ENCODE data around the gene EIF3A. TPM values are rescaled to one million over a fixed set of nuclear protein-coding genes. Genes with fewer than 3 reads are reported as not detected.
A peak's percentile ranks its signal among the peaks of the same experiment; 100 is the strongest.
"Not testable (repeated sequence)": the region's sequence is repeated elsewhere in the genome, so short reads cannot be mapped to it uniquely, and the experiment has no call there.

The EIF3A gene
- total RNA-seq, 1 donor from 2014 or later = 159 TPM

DNA sequence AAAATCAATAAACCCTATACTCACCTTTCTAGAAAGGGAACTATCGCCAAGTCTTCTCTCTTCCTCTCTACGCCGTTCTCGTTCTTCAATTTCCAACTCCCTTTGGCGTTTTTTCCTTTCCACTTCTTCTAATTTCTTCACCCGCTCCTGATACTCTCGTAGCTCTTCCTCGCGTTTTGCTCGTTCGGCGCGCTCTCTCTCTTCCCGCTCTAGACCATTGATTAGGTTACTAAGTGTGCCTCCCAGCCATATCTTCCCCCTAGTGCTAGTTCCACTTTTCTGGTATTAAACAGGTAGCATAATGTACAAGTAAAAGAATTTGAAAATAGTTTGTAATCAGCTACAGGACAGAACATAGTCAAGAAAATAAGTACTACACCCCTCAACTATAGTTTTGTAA lies 30.8 kb downstream of the EIF3A start:
- DNase-seq (ENCODE audit: low spot score) = no peak

DNA sequence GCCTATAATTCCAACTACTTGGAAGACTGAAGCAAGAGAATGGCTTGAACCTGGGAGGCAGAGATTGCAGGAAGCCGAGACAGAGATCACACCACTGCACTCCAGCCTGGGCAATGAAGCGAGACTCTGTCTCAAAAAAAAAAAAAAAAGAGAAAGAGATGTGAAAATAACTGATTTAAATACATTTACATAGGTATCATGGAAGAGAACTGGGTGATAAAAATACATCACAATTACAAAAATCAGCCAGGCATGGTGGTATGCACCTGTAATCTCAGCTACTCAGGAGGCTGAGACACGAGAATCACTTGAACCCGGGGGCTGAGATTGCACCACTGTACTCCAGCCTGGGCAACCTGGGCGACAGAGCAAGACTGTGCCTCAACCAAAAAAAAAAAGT lies 31.3 kb downstream of the EIF3A start:
- no peak for DNase-seq (ENCODE audit: low spot score)

DNA sequence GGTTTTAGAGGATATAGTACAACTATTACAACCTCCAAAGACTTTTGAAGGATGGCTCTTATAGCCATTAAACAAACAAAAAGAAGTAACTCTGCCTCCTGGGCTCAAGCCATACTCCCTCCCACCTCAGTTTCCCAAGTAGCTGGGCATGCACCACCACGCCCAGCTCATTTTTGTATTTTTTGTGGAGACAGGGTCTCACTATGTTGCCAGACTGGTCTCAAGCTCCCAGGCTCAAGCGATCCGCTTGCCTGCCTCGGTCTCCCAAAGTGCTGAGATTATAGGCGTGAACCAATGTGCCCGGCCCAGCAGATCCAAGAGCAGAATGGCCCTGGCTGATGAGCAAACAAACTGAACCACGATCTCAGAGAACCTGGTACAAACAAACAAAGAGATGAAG lies 35.1 kb downstream of the EIF3A start:
- DNase-seq (ENCODE audit: low spot score) = no peak

DNA sequence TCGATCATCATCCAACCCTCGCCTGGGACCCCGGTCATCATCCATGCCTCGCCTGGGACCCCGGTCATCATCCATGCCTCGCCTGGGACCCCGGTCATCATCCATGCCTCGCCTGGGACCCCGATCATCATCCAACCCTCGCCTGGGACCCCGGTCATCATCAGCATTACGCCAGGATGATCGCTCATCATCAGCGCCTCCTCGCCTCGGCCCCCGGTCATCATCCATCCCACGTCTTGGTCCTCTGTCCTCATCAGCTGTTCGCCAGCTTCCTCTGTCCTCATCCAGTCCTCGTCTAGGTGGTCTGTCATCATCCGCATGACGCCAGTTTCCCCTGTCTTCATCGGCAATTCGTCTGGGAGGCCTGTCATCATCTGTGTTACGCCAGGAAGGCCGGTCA lies 38.4 kb downstream of the EIF3A start:
- DNase-seq (ENCODE audit: low spot score) = no peak

DNA sequence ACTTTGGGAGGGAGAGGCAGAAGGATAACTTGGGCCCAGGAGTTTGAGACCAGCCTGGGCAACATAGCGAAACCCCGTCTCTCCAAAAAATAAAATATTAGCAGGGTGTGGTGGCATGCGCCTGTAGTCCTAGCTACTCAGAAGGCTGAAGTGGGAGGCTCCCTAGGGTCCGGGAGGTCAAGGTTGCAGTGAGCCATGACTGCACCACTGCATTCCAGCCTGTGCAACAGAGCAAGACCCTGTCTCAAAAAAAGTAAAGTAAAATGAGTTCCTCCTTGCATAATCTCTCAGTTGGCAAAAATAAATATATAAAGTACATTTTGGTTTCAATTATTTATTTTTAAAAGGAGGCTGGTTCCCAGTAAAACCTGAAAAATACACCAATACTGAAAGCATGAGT lies 39.3 kb downstream of the EIF3A start:
- no peak for DNase-seq (ENCODE audit: low spot score)

DNA sequence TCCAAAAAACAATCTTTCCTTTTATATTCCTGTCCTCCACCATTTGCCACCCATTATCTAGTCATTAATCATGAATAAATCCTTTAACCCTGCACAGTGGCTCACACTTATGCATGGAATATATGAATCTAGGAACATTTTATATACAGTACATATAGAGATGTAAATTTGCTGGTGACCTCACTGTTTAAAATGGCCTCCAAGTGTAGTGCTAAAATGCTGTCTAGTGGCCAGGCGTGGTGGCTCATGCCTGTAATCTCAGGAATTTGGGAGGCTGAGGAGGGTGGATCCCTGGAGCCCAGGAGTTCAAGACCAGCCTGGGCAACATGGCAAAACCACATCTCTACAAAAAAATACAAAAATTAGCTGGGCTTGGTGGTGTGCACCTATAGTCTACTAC lies 41.5 kb downstream of the EIF3A start:
- DNase-seq (ENCODE audit: low spot score) = no peak

DNA sequence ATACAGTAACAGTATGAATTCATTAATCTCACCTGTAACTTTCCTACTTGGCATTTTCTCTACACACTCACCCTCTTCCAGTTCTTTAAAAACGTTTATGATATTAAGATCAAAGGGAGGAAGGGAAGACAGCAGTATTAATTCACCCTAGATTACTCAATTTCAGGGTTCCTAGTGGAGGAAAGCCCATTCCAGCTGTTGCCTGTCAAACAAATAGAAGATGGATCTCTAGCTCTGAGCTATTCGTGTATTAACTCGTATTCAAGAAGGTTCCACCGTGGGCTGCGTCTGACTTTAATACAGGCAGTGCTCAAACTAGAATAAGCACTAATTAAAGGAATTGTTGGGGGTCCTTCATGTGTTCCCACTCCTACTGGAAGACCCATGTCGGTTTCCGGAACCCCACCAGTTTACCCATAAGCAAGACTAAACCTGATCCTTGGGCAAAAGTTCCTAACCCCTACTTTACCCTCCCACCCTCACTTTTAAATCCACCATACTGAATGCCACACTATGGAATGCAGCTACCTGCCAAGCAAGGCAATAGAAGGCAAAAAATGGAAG lies 49.0 kb downstream of the EIF3A start:
- no peak for DNase-seq (ENCODE audit: low spot score)

DNA sequence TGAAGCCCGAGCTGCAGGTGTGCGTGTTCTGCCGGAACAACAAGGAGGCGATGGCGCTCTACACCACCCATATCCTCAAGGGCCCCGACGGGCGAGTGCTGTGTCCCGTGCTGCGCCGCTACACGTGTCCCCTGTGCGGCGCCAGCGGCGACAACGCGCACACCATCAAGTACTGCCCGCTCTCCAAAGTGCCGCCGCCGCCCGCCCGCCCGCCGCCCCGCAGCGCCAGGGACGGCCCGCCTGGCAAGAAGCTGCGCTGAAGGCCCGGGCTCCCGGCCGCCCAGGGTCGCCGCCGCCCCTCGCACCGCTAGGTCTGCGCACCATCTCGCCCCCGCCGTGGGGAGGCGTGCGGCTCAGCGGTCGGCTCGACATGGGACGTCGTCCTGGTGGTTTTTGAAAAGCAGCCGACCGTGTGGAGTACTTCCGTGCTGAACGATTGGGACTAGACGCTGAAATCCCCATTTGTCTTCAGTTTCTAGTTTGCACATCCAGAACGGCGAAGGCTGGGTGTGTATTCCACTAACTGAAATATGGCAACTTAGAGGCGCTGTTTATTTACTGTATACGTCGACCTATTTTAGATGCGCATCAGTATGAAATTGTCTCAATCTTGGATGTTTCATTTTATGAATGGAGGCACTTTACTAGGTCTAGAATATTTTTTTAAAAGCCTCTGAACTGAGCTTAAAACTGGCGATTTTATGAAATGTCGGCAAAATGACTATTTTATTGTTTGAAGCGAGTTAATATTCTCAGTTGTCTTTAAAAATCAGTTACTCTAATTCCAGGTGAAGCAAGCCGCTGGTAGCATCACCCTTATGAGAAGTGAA lies 50.0 kb downstream of the EIF3A start:
- DNase-seq (ENCODE audit: low spot score) = no peak

DNA sequence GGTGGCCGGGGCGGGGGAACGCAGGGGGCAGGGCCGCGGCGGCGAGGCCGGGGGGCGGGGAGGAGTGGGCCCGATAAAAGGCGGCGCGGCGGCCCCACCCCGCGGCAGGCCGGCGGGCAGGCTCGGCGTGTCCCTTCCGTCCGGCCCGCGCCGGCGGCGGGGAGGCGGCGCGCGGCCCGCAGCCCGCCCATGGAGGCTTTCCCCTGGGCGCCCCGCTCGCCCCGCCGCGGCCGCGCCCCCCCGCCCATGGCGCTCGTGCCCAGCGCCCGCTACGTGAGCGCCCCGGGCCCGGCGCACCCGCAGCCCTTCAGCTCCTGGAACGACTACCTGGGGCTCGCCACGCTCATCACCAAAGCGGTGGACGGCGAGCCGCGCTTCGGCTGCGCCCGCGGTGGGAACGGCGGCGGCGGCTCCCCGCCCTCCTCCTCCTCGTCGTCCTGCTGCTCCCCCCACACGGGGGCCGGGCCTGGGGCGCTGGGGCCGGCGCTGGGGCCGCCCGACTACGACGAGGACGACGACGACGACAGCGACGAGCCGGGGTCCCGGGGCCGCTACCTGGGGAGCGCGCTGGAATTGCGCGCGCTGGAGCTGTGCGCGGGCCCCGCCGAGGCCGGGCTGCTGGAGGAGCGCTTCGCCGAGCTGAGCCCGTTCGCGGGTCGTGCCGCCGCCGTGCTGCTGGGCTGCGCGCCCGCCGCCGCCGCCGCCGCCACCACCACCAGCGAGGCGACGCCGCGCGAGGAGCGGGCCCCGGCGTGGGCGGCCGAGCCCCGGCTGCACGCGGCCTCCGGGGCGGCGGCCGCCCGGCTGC lies 50.8 kb downstream of the EIF3A start, which contains the start of gene NANOS1:
Gene NANOS1, plus strand, starts transcription at position 102 of the 808 bp plus-strand sequence. Its CDS starts 88 bp downstream, at position 190.
- no peak for DNase-seq (ENCODE audit: low spot score)

DNA sequence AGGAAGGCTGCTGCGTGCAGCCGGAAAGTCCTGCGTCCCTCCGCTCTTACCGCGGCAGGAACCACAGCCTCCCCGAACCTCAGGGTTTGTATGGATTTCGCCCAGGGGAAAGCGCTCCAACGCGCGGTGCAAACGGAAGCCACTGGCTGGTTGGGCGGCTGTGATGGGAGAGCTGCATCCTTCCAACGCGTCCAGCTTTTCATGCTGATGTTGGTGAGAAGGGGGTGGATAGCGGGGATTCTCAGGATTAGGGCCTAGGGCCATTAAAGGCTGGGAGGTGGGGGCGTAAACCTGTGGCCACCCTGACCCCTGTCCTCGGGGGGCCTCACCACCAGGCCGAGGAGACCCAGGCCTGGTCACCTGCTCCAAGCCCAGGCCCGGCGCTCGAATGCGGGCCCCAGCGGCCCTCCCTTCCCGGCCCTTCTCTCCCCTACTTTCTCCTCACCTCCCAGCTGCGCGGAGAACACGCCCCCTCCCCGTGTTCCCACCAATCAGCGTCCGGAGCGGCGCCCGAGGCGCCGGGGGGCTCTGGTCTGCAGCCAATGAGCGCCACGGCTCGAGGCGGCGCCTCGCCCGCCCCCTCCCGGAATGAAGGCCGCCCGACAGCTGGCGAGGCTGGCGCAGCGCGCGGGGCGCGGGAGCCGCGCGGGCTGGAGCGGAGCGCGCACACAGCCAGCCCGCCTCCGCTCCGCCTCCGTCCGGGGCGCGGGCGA lies 51.6 kb downstream of the EIF3A start:
- peak; percentile 96 for DNase-seq (ENCODE audit: low spot score)

DNA sequence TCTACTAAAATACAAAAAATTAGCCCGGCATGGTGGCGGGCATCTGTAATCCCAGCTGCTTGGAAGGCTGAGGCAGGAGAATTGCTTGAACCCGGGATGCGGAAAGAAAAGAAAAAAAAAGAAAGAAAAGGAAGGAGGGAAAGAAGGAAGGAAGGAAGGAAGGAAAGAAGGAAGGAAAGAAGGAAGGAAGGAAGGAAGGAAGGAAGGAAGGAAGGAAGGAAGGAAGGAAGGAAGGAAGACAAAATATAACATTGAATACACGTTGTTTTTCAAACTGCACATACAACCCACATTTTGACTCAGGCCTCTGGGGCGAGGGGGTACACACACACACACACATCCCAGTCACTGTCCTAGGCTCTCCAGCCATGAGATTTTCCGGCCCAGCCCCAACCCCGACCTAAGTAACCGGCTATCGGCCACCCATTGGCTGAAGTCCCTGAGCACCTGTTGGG lies 52.1 kb downstream of the EIF3A start:
- DNase-seq (ENCODE audit: low spot score) = not testable (repeated sequence)

DNA sequence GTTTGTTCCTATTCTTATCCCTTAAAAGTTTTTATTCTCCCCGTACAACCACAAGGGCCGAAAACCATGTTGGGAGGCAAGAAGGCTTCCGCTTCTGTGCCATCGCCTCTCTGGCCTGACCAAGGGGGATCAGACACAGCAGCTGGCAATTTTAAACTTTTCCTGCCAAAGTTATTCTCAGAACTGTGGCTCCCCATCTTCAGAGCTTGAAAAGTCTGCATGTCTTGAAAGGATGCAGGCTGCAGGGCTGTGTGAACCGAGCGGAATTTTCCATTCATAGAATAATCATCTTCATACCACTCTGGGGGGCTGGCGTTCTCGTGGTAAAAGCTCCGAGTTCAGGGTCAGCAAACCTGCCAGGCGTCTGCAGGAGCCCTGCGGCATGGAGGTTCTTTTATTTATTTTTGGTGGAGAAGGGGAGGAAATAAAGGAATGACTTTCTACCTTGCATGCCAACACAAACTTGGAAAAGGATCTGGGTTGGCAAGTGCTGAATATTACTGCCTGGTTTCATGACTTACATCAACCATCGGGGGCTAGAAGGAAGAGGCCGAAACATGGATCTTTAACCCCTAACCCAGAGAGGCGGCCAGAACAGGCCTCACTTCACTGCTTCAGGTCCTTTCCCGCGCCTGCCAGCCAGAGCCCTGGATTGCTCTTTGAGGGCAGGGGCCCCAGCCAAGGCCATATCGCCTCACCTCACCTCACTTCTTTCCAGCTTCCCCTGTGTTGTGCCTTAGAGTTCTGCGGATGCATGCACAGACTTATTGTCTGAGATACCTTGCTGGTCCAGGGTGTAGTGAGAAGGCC lies 54.1 kb downstream of the EIF3A start:
- DNase-seq (ENCODE audit: low spot score) = no peak

DNA sequence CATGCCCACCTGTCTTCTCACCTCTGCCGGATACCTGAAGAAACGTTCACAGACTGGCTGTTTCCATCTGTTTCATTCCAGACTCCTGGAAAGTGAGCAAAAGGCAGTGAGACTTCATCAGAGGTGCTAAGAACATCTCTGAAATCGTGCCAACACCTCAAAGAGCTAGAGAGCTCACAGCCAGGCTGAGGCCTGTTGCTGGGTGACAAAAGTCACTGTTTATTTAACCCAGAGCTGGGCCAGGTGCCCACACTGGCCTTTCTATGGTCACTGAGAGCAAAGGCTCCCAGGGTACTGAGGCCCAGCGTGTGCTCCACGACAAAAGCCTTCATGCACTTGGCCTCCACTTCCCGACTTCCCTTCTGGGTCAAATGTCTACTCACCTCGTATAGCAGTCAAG lies 54.8 kb downstream of the EIF3A start:
- DNase-seq (ENCODE audit: low spot score) = no peak

DNA sequence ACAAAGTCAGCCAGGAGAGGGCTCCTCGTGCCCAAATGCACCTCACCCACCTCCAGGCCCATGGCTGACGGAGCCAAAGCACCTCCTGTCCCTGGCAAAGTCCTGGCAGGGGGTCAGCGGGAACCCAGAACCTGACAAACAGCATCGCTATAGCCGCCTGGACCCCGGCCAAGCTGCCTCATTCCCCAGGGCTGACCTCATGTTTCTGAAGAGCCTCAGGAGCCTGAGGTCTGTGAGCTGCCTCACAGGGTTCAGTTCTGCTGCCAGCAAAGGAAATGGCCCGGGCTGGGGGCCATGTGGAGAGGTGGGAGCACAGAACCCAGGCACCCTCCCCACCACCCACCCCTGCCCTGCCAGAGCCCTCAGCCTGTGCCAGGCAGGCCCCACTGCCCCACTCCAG lies 55.3 kb downstream of the EIF3A start:
- no peak for DNase-seq (ENCODE audit: low spot score)

DNA sequence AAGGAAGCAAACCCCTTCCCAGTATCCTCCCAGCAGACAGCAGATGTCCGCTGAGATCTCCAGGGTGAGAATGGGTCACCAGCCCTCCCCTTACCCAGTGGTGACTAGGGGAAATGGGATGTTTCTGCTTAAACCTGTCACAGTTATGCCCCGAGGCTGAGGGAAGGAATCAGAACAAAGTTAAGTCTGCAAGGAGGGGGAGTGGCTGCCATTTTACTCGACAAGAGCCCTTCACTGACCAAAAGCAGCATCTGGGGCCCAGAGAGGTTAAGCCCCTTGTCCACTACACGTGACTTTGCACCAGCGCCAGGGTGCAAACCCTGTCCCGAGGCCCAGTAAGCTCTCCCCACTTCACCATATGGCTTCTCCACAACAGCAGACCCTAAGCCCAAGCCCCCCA lies 55.7 kb downstream of the EIF3A start:
- no peak for DNase-seq (ENCODE audit: low spot score)

DNA sequence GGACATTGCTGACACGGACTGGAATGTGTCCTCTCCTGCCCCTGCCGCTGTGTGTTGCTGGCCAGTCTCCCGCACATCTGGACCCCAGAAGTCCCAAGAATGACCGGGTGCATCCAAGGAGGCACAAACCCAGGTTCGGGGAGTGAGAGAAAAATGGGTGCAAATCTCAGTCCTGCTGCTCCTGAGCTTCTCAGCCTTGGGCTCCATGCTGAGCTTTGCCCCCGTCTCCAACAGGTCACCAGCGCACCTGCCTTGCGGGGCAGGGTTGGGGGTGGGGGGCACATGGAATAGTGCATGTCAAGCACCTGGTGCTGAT lies 57.1 kb downstream of the EIF3A start:
- DNase-seq (ENCODE audit: low spot score) = no peak

DNA sequence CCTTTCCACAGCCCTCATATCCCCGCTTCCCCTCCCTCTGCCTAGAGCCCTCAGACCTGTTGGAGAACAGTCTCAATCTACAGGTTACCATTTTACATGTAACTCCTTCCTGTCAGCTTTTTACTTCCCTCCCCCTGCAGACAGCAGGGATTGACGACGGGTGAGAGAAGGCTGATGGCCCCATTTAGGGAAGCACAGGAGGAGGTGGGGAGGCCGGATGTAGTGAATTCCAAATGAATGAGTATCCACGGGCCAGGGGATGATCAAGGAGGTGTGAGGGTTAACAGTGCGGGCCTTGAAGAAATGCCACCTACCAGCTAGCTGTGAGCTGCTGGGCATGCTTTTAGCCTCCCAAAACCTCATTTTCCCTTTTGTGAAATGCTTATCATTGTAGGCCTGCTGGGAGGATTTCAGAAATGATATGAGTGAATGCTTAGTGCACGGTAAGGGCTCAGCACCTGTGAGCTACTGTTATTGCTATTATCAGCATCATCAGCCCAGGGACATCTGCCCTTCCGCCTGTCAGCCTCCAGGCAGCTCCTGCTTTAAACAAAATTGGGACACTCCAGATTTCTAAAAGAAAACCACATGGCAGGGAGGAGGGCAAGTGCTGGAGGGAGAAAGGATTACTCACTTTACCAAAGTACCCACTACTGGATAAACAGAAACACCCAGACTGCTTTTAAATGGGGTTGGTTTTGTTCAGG lies 57.6 kb downstream of the EIF3A start:
- DNase-seq (ENCODE audit: low spot score) = no peak

DNA sequence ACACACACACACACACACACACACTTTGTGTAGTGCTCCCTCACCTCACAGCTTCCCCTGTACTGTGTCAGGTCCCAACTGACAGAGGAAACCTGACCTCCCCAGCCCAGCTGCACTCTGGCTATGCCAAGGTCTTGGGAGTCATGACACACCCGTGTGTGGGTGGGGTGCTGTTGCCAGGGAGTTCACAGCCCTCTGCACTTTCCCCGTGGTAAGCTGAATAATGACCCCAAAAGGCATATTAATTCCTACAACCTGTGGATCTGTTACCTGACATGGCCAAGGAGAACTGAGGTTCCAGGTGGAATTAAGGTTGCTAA lies 60.0 kb downstream of the EIF3A start:
- no peak for DNase-seq (ENCODE audit: low spot score)

DNA sequence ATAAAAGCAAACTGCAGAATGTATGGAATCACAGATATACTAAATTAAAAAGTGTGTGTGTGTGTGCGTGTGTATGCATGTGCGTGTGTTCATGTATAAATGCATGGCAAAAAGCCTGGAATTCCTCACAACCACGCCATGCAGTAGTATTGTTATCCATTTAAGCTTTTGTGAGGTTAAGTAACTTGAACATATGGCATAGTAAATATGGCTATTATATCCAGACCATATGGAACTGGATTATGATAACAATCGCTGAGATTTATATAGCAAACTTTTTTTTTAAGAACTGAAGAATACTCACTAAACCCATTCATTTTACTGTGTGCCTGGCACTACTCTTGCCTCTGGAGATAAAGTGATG lies 73.4 kb downstream of the EIF3A start:
- no peak for DNase-seq (ENCODE audit: low spot score)

DNA sequence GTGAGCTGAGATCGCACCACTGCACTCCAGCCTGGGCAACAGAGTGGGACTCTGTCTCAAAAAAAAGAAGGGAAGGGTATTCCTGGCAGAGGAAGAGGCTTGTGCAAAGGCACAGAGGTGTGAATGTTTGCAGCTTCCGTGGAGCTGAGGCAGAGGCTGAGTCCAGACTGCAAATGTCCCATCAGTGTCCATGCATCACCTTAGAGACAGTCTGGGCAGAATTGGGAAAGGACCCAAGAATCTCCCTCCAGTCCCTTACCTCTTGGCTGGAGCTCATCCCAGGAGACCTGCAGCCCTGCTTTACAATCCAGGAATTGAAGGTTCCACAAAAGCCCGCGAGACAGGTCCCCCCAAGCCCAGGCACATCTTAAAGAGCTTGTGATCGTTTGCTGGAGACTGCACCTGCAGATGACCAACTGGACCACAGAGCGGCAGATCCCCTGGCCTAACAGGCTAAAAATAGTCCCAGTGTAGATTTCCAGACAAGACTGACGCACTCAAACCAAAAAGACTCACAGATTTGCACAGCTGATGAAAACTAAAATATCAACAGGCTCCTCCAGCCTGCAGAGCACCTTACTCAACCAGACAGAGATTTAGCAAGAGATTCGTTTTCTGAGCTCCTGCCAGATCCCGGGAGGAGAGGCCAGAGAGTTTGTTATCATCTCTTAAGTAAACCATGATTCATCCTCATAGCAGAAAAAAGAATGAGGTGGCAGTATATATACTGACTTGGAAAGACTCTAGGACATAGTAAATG lies 74.0 kb downstream of the EIF3A start:
- DNase-seq (ENCODE audit: low spot score) = no peak

Data from mesenteric fat pad (tissue), 1 donor.